C1 segment of cervical spinal cord (tissue), 14 donors: ENCODE measurements around the gene FRS2.

ENCODE experiments used
- DNase-seq, 14 donors: peaks; one replicate each; lab custom pipeline; 2025; lab: John Stamatoyannopoulos, UW

Gene FRS2

DNA sequence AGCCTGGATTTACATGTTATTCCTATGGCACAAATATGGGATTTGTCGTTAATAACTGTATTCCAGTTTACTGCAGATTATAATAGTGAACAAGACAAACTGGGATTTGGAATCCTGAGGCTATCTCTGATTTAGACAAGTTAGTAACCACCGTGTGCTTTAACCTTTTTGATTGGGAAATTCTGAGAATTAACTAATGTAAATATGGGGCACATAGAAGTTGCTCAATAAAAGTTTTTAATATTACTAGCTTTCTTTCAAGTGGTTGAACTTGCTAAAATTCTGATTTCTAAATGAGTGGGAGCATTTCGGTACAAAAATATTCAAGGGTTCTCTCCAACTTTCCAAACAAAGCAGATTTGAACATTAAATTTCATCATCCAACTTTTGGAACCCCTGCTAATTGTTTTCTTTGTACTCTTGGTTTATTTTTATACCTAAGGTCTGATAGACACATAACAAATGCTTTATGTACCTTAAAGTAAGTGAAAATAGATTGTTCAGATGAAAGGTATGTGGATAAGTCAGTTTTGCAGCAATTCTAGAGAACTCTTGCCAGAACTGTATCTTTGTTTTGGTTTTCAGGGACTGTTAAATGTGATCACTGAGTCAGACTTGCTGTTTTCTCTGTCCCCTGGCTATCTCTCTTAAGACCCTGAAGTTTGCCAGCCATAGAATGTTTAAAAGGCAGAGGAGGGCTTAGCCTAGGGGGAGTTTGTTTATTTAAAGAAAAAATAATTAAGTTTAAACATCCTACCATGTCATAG is 57.5 kb downstream of the FRS2 start:
- DNase-seq = no peak

GRCh38 chr12:69529021-69529420 is 58.8 kb downstream of the FRS2 start:
- DNase-seq = no peak

- peak in 1 of 14 donors; percentile 20 for DNase-seq
These were observed 63.7 kb downstream of the FRS2 start for GRCh38 chr12:69533844-69534243.

GRCh38 chr12:69534389-69534822 is 64.2 kb downstream of the FRS2 start:
- DNase-seq = peak in 12 of 14 donors; percentile 6 to 80 (median 44)

DNA sequence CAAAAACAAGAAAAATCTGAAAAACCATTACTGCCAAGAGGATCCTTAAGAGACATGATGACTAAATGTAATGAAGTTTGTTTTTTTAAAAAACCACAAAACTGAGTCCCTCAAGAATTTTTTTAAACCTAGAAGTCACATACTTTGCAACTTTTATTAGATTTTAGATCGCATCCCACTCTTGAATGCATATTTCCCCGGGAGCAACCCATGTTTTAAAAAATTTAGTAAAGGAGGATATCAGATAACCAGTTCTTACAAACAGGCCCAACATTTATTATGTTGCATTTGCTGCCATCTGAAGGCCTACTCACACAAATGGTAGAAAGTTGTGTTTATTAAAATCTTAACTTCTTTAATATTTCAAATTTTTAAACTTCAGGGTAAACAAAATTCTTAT is 70.8 kb downstream of the FRS2 start:
- DNase-seq = no peak

- no peak for DNase-seq
These were observed 73.9 kb downstream of the FRS2 start for GRCh38 chr12:69544087-69544486.

GRCh38 chr12:69545081-69545480 is 74.9 kb downstream of the FRS2 start:
- no peak for DNase-seq

DNA sequence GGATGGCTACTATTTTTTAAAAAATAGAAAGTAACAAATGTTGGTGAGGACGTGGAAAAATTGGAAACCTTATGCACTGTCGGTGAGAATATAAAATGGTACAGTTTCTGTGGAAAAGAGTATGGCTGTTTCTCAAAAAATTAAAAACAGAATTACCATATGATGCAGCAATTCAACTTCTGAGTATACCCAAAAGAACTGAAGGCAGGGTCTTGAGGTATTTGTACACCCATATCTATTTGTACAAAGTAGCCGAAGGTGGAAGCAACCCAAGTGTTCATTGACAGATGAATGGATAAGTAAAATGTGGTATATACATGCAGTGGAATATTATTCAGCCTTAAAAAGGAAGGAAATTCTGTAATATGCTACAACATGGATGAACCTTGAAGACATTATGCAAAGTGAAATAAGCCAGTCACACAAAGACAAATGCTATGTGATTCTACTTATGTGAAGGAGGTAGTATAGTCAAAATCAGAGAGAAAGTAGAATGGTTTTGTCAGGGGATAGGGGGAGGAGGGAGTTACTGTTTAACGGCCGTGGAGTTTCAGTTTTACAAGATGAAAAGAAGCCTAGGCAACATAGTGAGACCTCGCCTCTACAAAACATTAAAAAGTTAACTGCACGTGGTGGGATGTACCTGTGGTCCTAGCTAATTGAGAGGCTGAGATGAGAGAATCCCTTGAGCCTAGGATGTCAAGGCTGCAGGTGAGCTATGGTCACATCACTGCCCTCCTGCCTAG is 76.7 kb downstream of the FRS2 start:
- no peak for DNase-seq

GRCh38 chr12:69548687-69549086 is 78.5 kb downstream of the FRS2 start:
- DNase-seq = no peak

DNA sequence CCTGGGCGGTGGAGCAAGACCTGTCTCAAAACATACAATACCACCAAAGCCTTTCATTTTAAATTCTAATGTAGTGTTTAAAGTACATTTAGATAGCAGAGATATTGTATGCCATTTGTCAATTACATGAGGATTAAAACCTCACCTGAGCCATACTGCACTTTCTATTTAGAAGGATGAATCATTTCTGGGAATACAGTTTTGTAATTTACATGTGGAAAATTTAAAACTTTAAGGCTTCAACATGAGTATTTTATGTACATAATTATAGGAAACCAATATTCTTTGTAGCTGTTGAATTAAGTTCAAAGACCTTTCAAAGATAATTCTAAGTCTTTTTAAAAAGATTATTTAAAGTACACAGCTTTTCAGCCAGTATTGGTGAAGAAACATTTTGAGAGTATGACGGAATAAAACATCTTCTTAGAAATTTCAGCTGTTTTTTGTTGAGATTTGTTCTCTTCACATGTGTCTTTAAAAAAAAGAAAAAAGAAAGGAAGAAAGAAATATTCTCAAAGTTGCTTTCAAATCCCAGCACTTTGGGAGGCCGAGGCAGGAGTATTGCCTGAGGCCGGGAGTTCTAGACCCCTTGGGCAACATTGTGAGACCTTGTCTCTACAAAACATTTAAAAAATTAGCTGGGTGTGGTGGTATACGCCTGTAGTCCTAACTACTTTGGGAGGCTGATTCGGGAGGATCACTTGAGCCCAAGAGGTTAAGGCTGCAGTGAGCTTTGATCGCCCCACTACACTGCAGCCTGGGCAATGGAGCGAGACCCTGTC is 80.6 kb downstream of the FRS2 start:
- DNase-seq = no peak

- DNase-seq = peak in 3 of 14 donors; percentile 3 to 7 (median 4)
These were observed 83.5 kb downstream of the FRS2 start for GRCh38 chr12:69553628-69554248.

GRCh38 chr12:69555461-69555860 is 85.3 kb downstream of the FRS2 start:
- no peak for DNase-seq

DNA sequence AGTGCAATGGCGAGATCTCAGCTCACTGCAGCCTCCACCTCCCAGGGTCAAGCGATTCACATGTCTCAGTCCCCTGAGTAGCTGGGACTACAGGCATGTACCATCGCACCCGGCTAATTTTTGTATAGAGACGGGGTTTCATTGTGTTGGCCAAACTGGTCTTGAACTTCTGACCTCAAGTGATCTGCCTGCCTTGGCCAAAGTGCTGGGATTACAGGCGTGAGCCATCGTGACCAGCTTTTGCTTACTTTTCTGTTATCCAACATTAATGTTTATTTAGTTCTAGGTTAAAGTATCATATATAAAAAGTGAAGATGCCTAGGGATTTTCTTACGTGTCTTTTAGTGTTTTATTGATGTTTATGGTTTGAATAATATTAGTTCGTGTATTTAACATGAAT is 86.2 kb downstream of the FRS2 start:
- DNase-seq = no peak

DNA sequence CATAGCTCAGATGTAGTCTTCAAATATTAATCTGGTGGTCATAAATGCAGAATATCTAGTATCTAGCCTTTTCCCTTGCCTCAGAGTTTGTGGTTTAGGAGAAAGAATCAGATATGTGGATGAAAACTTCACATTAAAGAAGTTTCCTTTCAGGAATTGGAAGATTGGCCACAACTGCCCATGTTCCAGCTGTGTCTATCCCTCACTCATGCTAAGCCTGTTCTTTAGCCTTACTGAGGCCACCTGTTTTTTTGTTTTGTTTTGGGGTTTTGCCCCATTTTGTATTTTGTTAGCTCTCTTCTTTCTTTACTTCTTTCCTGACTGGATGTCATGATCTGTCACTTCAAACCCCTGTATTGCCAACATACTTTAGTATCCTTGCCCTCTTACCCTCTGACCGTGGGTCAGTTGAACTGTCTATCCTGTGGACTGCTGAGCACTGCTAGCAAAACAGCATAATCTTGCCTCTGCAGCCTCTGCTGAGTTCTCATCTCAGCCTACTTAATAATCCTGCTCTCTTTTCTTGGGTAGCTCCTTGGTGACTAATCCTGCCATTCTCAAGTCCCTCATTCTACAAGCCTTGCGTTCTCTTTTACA is 93.1 kb downstream of the FRS2 start:
- DNase-seq = no peak

DNA sequence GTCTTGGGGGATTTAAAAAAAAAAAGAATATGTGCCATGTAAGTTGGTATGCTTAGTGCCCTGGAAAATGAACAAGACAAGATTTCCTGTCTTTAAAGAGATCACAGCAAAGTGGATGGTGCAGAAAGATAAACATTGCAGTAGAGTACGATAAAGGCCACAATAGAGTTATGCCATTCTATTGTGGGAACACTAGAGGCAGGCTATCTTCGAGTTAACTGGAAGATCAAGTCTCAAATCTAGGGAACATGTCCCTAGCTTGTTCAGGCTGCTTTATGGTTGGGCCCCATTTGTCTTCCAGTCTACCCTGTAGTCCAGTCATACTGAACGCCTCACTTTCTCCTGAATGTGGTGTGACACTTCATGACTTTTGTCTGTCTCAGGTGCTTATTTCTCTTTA is 96.4 kb downstream of the FRS2 start:
- DNase-seq = no peak

DNA sequence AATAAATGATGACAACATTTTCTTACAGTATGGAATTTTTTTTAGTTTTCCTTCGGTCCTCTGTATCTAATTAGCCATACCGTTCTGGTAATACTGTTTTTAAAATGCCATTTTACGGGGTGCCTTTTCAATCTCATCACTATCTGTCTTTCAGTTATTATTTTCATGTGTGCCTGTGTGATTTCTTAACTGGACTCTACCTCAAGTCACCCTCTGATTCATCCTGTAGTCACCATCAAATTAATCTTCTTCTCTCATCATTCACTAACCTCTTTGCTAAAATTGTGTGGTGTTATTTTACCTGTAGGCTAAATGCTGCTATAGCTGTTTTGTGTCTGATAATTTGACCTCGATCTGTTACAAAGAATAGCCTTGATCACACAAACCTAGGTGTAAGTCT is 99.0 kb downstream of the FRS2 start:
- DNase-seq = no peak

DNA sequence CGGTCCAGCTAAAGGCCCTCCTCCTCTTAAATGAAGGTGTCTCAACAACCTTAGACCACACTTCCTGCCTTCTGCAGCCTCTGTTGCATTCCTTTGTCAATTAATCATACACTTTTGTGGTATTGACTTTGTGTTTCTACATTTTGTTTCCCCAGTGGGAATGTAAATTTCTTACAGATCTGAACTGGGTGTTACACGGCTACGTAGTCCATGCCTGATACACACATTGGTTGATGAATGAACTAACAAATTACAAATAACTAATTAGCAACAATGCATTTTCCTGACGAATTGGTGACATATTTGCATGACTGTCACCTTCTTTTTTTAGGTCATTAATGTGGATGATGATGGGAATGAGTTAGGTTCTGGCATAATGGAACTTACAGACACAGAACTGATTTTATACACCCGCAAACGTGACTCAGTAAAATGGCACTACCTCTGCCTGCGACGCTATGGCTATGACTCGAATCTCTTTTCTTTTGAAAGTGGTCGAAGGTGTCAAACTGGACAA is 99.9 kb downstream of the FRS2 start:
- no peak for DNase-seq

DNA sequence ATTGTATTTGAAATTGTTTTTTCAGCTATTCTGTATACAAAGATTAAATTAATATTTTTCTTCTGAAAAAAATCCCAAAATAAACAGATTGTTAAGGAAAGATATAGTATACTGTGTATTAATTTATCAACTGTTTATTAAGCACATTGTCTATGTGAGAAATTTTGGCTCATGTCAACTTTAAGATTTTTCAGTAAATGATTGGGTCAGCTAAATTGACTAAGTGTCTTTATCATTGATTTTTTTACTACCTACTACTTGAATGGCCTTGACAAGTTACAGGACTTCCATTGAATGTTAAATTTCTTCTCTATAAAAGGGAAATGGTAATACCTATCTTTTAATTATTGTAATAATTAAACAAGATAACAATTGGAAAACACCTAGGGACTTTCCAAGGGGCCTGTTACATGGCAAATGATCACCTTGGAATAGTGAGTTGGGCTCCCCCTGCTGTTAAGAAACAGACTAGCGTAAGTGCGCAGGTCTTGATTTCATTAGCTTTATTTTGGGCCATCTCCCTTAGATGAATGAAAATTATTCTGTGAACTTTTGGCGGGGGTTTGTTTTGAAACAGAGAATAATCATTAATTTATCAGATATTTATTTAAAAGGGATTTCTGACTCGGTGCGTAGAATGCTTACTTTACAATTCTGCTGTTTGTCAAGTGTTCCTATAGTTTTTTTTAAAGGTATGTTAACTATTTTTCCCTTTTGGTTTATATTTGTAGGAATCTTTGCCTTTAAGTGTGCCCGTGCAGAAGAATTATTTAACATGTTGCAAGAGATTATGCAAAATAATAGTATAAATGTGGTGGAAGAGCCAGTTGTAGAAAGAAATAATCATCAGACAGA is 100.6 kb downstream of the FRS2 start:
- DNase-seq = peak in 1 of 14 donors; percentile 22

- no peak for DNase-seq
These were observed 105.2 kb downstream of the FRS2 start for GRCh38 chr12:69575346-69575745.

- DNase-seq = no peak
These were observed 108.1 kb downstream of the FRS2 start for GRCh38 chr12:69578283-69578682.
